Gastroesophageal sphincter (tissue), 4 donors: ENCODE data around the gene CFAP45. TPM values are rescaled to one million over a fixed set of nuclear protein-coding genes. Genes with fewer than 3 reads are reported as not detected.

Source experiments
- ATAC-seq: fragments of 150-250 bp; one replicate; pipeline ENCODE4 v1.9.1; 2016; ENCODE audit warnings: mild to moderate bottlenecking, moderate library complexity
- H3K27ac ChIP-seq, 4 donors: fragments of 200-600 bp; sonication (generic) in 3 of 4; 1 replicate in 3 of 4; 2 replicates in 1 of 4; pipeline ENCODE4 v1.5.1; 2016 to 2019
- H3K27me3 ChIP-seq: fragments of 200-600 bp; sonication (generic); one replicate; pipeline ENCODE4 v1.5.1; 2019
- H3K36me3 ChIP-seq, 2 donors: fragments of 200-600 bp; sonication (generic); one replicate each; pipeline ENCODE4 v1.5.1; 2019; ENCODE audit warnings: control low read depth in 1 of 2
- H3K4me1 ChIP-seq, 3 donors: fragments of 200-600 bp; sonication (generic); 1 replicate in 2 of 3; 2 replicates in 1 of 3; pipeline ENCODE4 v1.5.1; 2016 to 2019; ENCODE audit warnings: control low read depth in 2 of 3
- H3K4me3 ChIP-seq, 2 donors: fragments of 200-600 bp; sonication (generic); one replicate each; pipeline ENCODE4 v1.5.1; 2019; ENCODE audit warnings: mild to moderate bottlenecking in 1 of 2, moderate library complexity in 1 of 2
- H3K9me3 ChIP-seq, 3 donors: fragments of 200-600 bp; sonication (generic); one replicate each; pipeline ENCODE4 v1.5.1; 2017 to 2019; ENCODE audit warnings: control low read depth in 2 of 3
- EP300 ChIP-seq: sonication (generic); formaldehyde crosslinking; IDR thresholded peaks from one replicate; pipeline ENCODE4 v1.6.1; 2017; ENCODE audit warnings: antibody characterized with exemption, mild to moderate bottlenecking
- POLR2A ChIP-seq, 2 donors: fragments of 450-650 bp; IDR thresholded peaks; one replicate each; pipeline ENCODE4 v1.6.1; 2017; ENCODE audit warnings: antibody characterized with exemption in 2 of 2, mild to moderate bottlenecking in 2 of 2, moderate library complexity in 1 of 2
- POLR2AphosphoS5 ChIP-seq: sonication (generic); formaldehyde crosslinking; IDR thresholded peaks from one replicate; pipeline ENCODE4 v1.6.1; 2017; ENCODE audit warnings: antibody characterized with exemption
- WGBS, 2 donors: methylation state at CpG; one replicate each; pipeline ENCODE4 v1.1.5; 2018; ENCODE audit warnings: low coverage in 1 of 2; 5-methylcytosine and 5-hydroxymethylcytosine counted together
- total RNA-seq, 4 donors: library from RNA; depleted of rRNA; stranded (reverse); fragments of >200 nt; gene quantifications; one replicate each; pipeline ENCODE4 v1.1.0, GENCODE V29; 2016
- TF ChIP-seq, protein P1 (sequence below), 4 experiments: fragments of 200-600 bp in 2 of 4; fragments of 450-650 bp in 2 of 4; sonication (generic) in 1 of 4; IDR thresholded peaks; one replicate each; pipeline ENCODE4 v1.5.1; 2017 to 2019; ENCODE audit warnings: antibody characterized with exemption in 4 of 4, mild to moderate bottlenecking in 2 of 4, moderate library complexity in 2 of 4

Gene CFAP45
- total RNA-seq, 4 donors from 2014 or later, result 0.27 to 0.81 TPM; not detected in 2

DNA sequence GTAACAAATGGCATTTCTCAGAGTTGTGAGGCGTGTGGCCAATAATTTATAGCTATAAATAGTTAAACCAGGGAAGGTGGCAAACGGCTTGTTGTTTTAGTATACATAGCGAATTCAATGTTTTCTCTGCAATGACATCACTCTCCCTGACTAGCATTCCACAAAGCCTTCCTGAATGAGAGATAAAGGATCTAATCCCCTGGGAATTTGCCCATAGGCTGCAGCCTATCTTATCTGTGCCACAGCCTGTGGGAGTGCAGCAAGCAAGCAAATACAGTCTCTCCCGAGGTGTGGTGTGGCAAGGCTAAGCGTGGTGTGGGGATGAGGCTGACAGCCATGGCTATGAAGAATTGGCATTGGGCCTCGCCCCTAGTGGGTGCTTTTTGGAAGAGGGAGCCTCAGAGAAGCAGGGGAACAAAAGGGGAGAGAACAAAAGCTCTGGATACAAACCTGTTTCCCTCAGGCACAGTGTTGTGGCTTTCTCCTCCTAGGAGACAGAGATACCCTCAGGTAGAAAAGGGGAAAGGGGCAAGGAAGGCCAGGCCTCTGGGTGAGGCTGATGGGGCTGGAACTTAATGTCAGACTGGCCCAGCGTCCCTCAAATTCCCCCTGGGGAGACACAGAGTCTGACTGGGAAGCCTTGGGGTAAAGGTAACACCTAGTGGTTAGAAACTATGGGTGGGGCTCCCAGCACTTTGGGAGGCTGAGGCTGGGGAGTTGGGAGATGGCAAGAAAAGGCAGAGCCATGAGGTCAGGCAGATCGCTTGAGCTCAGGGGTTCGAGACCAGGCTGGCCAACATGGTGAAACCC is 16.5 kb upstream of the CFAP45 start:
- no peak overlapping the region for H3K4me3 ChIP-seq
- no peaks in the 10 kb centered on the region for H3K27me3 ChIP-seq
- ATAC-seq, result no peak
- H3K4me1 ChIP-seq, result peaks cover 0 to 59% (median 12%) of the 10 kb centered on the region in 3 donors
- peak overlapping the region in 3 of 4 donors; percentile 55 to 70 (median 60) for H3K27ac ChIP-seq
- 35 to 38% methylated on average over 7 to 8 of the region's 9 CpGs for WGBS, 2 donors
- no peaks in the 10 kb centered on the region for H3K9me3 ChIP-seq
- TF ChIP-seq POLR2AphosphoS5 (no peak), POLR2A (IDR thresholded peaks at IDR 0.05) (no peak)
- H3K36me3 ChIP-seq, result peaks cover 0 to 39% of the 10 kb centered on the region in 2 donors

DNA sequence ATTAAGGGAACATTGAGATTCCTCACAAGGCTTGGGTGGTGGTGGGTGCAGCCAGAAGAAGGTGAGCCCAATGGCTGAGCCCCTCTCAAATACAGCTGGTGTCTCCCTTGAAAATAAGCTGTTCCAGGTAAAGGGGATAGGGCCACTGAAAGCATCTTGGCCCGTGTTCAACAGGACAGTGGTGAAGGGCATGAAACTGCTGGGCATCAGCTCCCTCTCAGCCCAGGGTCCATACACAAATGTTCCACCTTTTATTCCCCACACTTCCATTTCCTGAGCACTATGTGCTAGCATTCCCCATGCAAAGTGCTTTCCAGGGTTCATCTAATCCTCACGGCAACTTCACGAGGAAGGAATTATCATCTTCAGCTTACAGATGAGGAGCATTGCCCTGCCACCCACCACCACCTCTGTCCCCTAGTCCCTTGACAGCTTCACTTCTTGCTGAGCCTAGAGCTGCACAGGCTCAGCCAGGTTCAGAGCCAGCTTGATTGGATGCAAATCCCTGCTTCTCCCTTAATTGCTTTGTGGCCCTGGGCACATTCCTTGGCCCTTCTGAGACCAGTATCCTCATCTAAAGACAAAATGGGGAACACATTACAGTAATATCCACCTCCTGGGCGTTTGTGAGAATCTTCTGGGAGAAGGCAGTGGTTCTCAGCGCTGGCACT is 15.7 kb upstream of the CFAP45 start:
- peaks cover 0 to 35% of the 10 kb centered on the region in 2 donors for H3K36me3 ChIP-seq
- H3K4me3 ChIP-seq, result no peak overlapping the region
- WGBS, 2 donors, result 43 to 48% methylated on average over 3 to 5 of the region's 5 CpGs
- H3K27me3 ChIP-seq, result no peaks in the 10 kb centered on the region
- H3K4me1 ChIP-seq, result peaks cover 0 to 52% (median 17%) of the 10 kb centered on the region in 3 donors
- peak overlapping the region in 3 of 4 donors; percentile 4 to 70 (median 55) for H3K27ac ChIP-seq
- no peaks in the 10 kb centered on the region for H3K9me3 ChIP-seq
- TF ChIP-seq, protein P1, sequence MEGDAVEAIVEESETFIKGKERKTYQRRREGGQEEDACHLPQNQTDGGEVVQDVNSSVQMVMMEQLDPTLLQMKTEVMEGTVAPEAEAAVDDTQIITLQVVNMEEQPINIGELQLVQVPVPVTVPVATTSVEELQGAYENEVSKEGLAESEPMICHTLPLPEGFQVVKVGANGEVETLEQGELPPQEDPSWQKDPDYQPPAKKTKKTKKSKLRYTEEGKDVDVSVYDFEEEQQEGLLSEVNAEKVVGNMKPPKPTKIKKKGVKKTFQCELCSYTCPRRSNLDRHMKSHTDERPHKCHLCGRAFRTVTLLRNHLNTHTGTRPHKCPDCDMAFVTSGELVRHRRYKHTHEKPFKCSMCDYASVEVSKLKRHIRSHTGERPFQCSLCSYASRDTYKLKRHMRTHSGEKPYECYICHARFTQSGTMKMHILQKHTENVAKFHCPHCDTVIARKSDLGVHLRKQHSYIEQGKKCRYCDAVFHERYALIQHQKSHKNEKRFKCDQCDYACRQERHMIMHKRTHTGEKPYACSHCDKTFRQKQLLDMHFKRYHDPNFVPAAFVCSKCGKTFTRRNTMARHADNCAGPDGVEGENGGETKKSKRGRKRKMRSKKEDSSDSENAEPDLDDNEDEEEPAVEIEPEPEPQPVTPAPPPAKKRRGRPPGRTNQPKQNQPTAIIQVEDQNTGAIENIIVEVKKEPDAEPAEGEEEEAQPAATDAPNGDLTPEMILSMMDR (IDR thresholded peaks at IDR 0.05), result no peak
- TF ChIP-seq EP300, result no peak
- no peak for TF ChIP-seq POLR2AphosphoS5
- no peak for TF ChIP-seq POLR2A (IDR thresholded peaks at IDR 0.05)
- no peak for ATAC-seq

DNA sequence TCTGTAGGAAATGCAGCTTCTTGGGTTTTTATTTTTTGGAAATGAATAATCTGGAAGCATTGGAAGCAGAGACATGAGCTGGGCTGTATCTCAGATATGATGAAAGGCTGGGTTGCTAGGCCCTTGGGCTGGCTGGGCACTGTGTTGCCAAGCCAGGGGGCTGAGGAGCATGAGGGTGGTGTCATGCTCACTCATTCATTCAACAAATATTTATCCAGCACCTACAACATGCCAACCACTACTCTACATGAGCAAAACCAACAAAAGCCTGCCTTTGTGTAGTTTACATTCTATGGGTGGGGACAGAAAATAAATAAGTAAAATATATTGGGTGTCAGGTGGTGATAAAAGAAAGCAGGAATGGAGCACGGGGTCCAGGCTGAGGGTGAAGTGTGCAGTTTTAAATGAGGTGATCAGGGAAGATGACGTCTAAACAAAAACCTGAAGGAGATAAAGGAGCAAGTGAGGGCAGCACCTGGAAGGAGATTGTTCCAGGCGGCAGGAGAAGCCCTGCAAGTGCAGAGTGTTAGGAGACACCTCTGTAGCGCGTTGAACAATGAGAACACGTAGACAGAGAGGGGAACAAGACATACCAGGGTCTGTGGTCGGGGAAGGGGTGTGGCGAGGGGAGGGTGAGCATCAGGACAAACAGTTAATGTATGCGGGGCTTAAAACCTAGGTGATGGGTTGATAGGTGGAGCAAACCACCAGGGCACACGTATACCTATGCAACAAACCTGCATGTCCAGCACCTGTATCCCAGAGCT is 14.5 kb upstream of the CFAP45 start:
- ATAC-seq, result no peak
- 83 to 85% methylated on average over 9 of the region's 10 CpGs for WGBS, 2 donors
- H3K27me3 ChIP-seq, result no peaks in the 10 kb centered on the region

DNA sequence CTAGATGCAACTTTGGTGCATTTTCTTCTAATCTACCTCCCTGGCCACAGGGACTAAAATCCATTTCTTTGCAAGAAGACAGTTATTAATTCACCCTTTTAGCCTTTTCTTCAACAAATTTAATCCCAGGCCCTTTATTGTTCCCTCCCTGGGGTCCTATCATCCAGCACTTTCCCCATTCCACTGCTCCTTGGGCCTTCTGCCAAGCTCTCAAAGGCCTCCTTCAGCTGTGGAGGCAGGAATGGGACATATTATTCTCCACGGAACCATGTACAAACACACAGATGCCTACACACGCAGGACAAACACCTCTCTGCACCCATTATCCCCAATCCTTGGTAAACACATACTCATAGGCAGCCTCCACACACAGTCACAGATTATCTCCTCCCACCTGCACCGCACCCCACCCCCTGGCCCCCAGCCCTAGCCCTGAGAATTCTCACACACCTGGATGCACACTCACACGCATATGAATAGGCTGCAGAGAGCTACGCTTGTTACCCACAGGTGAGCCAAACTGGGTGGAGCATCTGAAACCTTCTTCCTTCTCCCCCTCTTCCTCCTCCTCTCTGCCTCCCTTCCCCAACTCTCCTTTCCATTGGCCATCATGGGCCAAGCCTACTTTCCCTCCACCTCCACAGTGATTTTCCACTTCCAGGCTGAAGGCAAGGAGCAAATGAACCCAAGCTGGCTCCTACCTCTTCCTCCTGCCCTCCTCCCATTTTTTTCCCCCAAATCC is 13.7 kb upstream of the CFAP45 start:
- Histone ChIP-seq H3K36me3 (peaks cover 0 to 14% of the 10 kb centered on the region in 2 donors), H3K9me3 (no peaks in the 10 kb centered on the region), H3K27me3 (no peaks in the 10 kb centered on the region), H3K4me3 (no peak overlapping the region), H3K4me1 (peaks cover 0 to 38% (median 20%) of the 10 kb centered on the region in 3 donors), H3K27ac (no peak overlapping the region)
- ATAC-seq, result no peak
- no peak for TF ChIP-seq EP300
- TF ChIP-seq, protein P1 (IDR thresholded peaks at IDR 0.05), result no peak
- no peak for TF ChIP-seq POLR2A (IDR thresholded peaks at IDR 0.05)
- TF ChIP-seq POLR2AphosphoS5, result no peak
- WGBS, 2 donors, result 74% methylated on average over 5 of the region's 5 CpGs; no CpG with 5 or more reads in 1 of the 2 donors

More for the DNA sequence above, 14.5 kb upstream of the CFAP45 start:
- no peak overlapping the region for H3K27ac ChIP-seq
- peaks cover 0 to 22% of the 10 kb centered on the region in 2 donors for H3K36me3 ChIP-seq
- TF ChIP-seq, protein P1 (IDR thresholded peaks at IDR 0.05), result no peak
- TF ChIP-seq POLR2AphosphoS5 (no peak), EP300 (no peak), POLR2A (IDR thresholded peaks at IDR 0.05) (no peak)
- no peaks in the 10 kb centered on the region for H3K9me3 ChIP-seq
- H3K4me3 ChIP-seq, result no peak overlapping the region
- peaks cover 0 to 46% (median 20%) of the 10 kb centered on the region in 3 donors for H3K4me1 ChIP-seq
